Esophagus (tissue), 2 donors: Measurements from ENCODE around the gene MAP3K6. TPM values are rescaled to one million over a fixed set of nuclear protein-coding genes. Genes with fewer than 3 reads are reported as not detected.

Experiments used
- H3K27ac ChIP-seq, 2 donors: one replicate each; pipeline ENCODE4 v1.5.1; 2013; ENCODE audit warnings: low read depth in 2 of 2, mild to moderate bottlenecking in 2 of 2, inconsistent platforms in 1 of 2, low read length in 1 of 2, moderate library complexity in 1 of 2
- H3K27me3 ChIP-seq, 2 donors: one replicate each; pipeline ENCODE4 v1.6.1; 2013; ENCODE audit warnings: low read length in 2 of 2, control low read depth in 1 of 2, mild to moderate bottlenecking in 1 of 2; ENCODE audit not compliant: insufficient read depth in 2 of 2, control insufficient read depth in 1 of 2
- H3K36me3 ChIP-seq, 2 donors: one replicate each; pipeline ENCODE4 v1.6.1; 2013; ENCODE audit warnings: low read length in 1 of 2; ENCODE audit not compliant: control insufficient read depth in 2 of 2, insufficient read depth in 2 of 2
- H3K4me1 ChIP-seq, 2 donors: one replicate each; pipeline ENCODE4 v1.6.1; 2013; ENCODE audit warnings: low read length in 1 of 2; ENCODE audit not compliant: control insufficient read depth in 2 of 2, insufficient read depth in 2 of 2
- H3K4me3 ChIP-seq, 2 donors: one replicate each; pipeline ENCODE4 v1.5.1; 2013; ENCODE audit warnings: low read length in 2 of 2, mild to moderate bottlenecking in 2 of 2, low read depth in 1 of 2, moderate library complexity in 1 of 2
- H3K9me3 ChIP-seq, 2 donors: one replicate each; pipeline ENCODE4 v1.6.1; 2013; ENCODE audit warnings: mild to moderate bottlenecking in 2 of 2, low read depth in 1 of 2, low read length in 1 of 2, moderate library complexity in 1 of 2; ENCODE audit not compliant: control insufficient read depth in 2 of 2, insufficient read depth in 1 of 2
- WGBS, 2 donors: extraction: QIAGEN DNeasy Blood & Tissue Kit; methylation state at CpG; one replicate each; pipeline ENCODE4 v1.1.7; 2013; 5-methylcytosine and 5-hydroxymethylcytosine counted together
- polyA plus RNA-seq, 2 donors: library from polyadenylated mRNA; stranded (reverse); fragments of 200-250 nt; gene quantifications; one replicate each; pipeline ENCODE4 v1.2.3, GENCODE V29; 2013
- donor health status: healthy with polysubstance abuse.
- donor health status: Bipolar disorder and iron deficiency.

The MAP3K6 gene
- polyA plus RNA-seq, 2 donors = 48.5 to 110 TPM

- 91 to 92% methylated on average over 21 of the region's 21 CpGs for WGBS, 2 donors
- peaks cover 28 to 73% of the 10 kb centered on the region in 2 donors for H3K36me3 ChIP-seq
- no peak overlapping the region for H3K4me3 ChIP-seq
- no peaks in the 10 kb centered on the region for H3K9me3 ChIP-seq
- H3K27ac ChIP-seq = peak overlapping the region in 1 of 2 donors; percentile 22
- H3K4me1 ChIP-seq = peaks cover 3 to 14% of the 10 kb centered on the region in 2 donors
- H3K27me3 ChIP-seq = no peaks in the 10 kb centered on the region
Measured at GRCh38 chr1:27358038-27358927, 8.5 kb downstream of the MAP3K6 start.

GRCh38 chr1:27357281-27358037 lies 9.3 kb downstream of the MAP3K6 start:
- Histone ChIP-seq H3K4me1 (peaks cover 3 to 14% of the 10 kb centered on the region in 2 donors), H3K4me3 (peak overlapping the region in 1 of 2 donors; percentile 28)
- WGBS, 2 donors = 24 to 25% methylated on average over 37 to 40 of the region's 40 CpGs

DNA sequence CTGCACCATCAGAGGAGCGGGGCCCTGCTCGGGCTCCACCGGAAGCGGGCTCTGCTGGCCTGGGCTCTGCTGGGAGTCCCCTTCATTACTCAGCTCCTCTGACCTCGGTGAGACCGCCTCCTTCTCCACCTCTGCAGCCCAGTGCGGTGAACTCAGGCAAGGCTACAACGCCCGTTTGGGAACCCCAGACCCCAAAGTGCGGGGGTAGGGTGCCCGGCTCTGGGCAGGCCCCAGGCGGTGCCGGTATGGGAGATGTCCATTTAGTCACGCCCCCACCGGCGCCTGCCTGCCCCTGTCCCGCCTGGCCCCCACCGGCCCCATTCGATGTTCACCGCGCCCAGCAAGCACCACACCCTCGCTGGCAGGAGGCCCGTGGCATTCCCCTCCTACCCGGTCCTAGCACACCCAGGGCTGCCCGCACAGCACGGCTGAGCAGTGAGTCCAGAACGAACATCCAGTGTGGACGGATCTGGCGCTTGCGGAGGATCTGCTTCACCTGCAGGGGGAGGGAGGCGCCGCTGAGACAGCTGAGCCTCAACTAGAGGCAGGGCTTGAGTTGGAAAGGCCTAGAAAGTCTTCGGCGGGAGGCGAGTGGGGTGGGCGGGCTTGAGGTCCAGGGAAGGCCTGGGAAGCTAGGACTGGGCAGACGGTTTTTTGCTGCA lies 10.0 kb downstream of the MAP3K6 start:
- peak overlapping the region; percentile 53 to 71 for H3K27ac ChIP-seq
- no peaks in the 10 kb centered on the region for H3K9me3 ChIP-seq
- 48 to 51% methylated on average over 37 of the region's 37 CpGs for WGBS, 2 donors
- no peak overlapping the region for H3K4me3 ChIP-seq
- peaks cover 20 to 61% of the 10 kb centered on the region in 2 donors for H3K36me3 ChIP-seq
- peaks cover 3 to 14% of the 10 kb centered on the region in 2 donors for H3K4me1 ChIP-seq
- no peaks in the 10 kb centered on the region for H3K27me3 ChIP-seq

More at GRCh38 chr1:27357281-27358037, 9.3 kb downstream of the MAP3K6 start:
- Histone ChIP-seq H3K27me3 (no peaks in the 10 kb centered on the region), H3K9me3 (no peaks in the 10 kb centered on the region), H3K27ac (peak overlapping the region; percentile 53 to 71), H3K36me3 (peaks cover 25 to 68% of the 10 kb centered on the region in 2 donors)

- Histone ChIP-seq H3K9me3 (no peaks in the 10 kb centered on the region), H3K36me3 (peaks cover 17 to 56% of the 10 kb centered on the region in 2 donors), H3K4me1 (peaks cover 3 to 15% of the 10 kb centered on the region in 2 donors), H3K27me3 (no peaks in the 10 kb centered on the region), H3K27ac (peak overlapping the region; percentile 53 to 71), H3K4me3 (no peak overlapping the region)
- 80 to 81% methylated on average over 13 of the region's 13 CpGs for WGBS, 2 donors
Measured at GRCh38 chr1:27356277-27356618, 10.5 kb downstream of the MAP3K6 start.

DNA sequence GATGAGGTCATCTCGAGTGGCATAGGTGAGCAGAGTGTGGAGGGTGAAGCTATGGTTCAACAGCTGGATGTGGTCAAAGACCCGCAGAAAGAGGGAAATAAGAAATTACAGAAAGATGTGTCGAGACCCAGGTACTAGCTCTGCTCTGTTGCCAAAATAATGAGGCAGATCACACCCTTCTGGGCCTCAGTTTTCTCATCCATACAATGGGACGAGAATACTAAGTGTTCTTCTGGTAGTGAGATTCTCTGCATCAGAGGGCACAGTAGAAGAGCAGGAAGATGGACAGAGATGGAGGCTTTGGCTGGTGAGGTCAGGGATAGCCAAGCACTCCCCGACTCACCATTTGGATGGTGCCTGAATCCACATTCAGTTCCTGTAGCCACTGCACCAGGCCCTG lies 11.1 kb downstream of the MAP3K6 start:
- peaks cover 3 to 20% of the 10 kb centered on the region in 2 donors for H3K4me1 ChIP-seq
- H3K4me3 ChIP-seq = no peak overlapping the region
- H3K9me3 ChIP-seq = no peaks in the 10 kb centered on the region
- H3K27ac ChIP-seq = peak overlapping the region in 1 of 2 donors; percentile 34
- H3K36me3 ChIP-seq = peaks cover 15 to 54% of the 10 kb centered on the region in 2 donors
- H3K27me3 ChIP-seq = no peaks in the 10 kb centered on the region
- WGBS, 2 donors = 87 to 88% methylated on average over 5 of the region's 5 CpGs

- WGBS, 2 donors = 80 to 91% methylated on average over 3 of the region's 3 CpGs
- H3K4me3 ChIP-seq = no peak overlapping the region
- H3K27me3 ChIP-seq = no peaks in the 10 kb centered on the region
- no peaks in the 10 kb centered on the region for H3K9me3 ChIP-seq
- no peak overlapping the region for H3K27ac ChIP-seq
- H3K4me1 ChIP-seq = peaks cover 3 to 39% of the 10 kb centered on the region in 2 donors
- H3K36me3 ChIP-seq = peaks cover 8 to 53% of the 10 kb centered on the region in 2 donors
Measured at GRCh38 chr1:27353629-27354028, 13.1 kb downstream of the MAP3K6 start.

DNA sequence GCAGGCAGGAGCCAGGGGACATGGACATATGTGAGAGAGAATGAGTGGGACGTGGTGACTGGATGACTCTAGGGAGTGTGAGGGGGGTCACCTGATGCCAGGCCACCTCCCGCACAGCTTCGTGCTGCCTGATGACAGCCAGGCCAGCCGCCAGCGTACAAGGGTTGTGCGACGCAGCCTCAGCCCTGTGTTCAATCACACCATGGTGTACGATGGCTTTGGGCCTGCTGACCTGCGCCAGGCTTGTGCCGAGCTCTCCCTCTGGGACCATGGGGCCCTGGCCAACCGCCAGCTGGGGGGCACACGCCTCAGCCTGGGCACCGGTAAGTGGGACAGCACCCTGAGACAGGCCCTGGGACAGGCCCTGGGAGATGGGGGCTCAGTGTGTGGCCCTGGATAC lies 13.6 kb downstream of the MAP3K6 start:
- H3K27ac ChIP-seq = no peak overlapping the region
- peaks cover 4 to 48% of the 10 kb centered on the region in 2 donors for H3K36me3 ChIP-seq
- no peaks in the 10 kb centered on the region for H3K9me3 ChIP-seq
- WGBS, 2 donors = 79 to 80% methylated on average over 13 of the region's 13 CpGs
- no peak overlapping the region for H3K4me3 ChIP-seq
- H3K4me1 ChIP-seq = peaks cover 3 to 37% of the 10 kb centered on the region in 2 donors
- H3K27me3 ChIP-seq = no peaks in the 10 kb centered on the region

DNA sequence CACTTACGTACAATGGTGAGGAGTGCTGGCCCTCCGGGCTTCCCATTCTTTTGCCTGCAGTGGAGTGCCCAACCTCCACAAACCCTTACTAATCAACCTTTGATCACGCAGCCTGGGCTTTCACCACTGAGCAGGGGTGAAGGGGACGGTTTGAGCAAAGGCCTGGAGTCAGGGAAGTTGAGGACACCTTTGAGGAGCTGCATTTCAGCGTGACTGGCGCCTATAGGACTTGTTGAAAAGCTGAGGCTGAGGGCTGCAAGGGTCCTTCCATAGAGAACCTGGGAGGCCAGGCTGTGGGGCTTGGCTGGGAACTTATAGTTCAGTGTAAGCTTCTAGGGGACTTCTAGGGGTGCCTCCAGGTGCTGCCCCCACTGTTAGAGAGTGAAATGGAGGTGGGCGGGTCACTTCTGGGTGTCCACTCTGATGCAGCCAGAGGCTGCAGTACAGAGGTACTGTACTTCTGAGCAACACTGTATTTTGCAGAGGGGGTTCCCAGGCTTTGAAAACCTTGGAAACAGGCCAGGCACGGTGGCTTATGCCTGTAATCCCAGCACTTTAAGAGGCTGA lies 15.1 kb downstream of the MAP3K6 start:
- H3K4me3 ChIP-seq = no peak overlapping the region
- H3K4me1 ChIP-seq = peaks cover under 1 to 29% of the 10 kb centered on the region in 2 donors
- WGBS, 2 donors = 49 to 60% methylated on average over 8 of the region's 8 CpGs
- H3K36me3 ChIP-seq = peaks cover 4 to 43% of the 10 kb centered on the region in 2 donors
- H3K27me3 ChIP-seq = no peaks in the 10 kb centered on the region
- peak overlapping the region; percentile 17 to 66 for H3K27ac ChIP-seq
- no peaks in the 10 kb centered on the region for H3K9me3 ChIP-seq
